ENCODE data around the gene TMEM109.
A peak's percentile ranks its signal among the peaks of the same experiment; 100 is the strongest.

Gene TMEM109

DNA sequence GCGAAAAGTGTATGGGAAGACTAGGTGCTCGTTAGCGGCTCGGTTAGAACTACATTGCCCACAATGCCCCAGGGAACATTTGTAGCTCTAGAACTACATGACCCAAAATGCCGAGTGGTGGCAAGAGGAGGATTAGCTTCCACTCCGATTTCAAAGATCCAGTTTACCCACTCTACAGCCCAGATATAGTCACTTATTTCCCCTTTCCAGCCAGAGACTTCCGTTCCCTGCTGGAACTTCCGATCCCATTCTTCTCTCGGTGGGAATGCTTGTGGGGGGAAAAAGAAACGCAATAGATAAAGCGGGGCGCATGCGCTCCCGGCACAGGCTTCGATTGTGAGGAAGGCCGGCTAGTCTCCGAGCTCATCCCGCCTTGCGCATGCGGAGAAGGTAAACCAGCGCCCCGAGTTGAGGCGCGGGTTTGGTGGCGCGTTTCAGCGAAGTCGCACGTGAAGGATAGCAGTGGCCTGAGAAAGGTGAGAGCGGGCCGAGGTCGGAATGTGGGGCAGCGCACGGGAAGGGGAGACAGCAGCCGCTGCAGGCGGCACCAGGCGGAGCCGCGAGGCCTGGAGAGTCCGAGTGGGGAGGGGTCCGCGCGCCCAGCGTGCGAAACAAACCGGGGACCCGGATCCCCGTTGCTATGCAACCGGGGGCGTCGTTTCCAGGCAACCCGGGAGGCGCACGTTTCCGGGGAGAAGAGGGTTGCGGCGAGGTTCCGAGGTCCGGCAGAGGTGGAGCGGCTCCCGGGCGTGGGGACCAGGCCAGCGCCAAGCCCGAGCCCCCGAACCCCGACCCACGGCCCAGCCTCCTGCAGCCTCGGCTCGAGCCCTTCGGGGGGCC, at the start of gene TMEM109:
Gene TMEM109 (plus strand): TSS at position 366 of the 840 bp plus-strand sequence. CDS start 5,536 bp downstream, outside the sequence.
- DNase-seq, result peak; percentile 89

GRCh38 chr11:60864856-60865513, 49.0 kb upstream of the TMEM109 start:
- no peak for DNase-seq

- no peak for DNase-seq
These were observed 46.8 kb upstream of the TMEM109 start, which contains the start of gene ZP1 for GRCh38 chr11:60866911-60867870. Gene ZP1, plus strand, starts transcription at chr11:60867542. Its CDS starts 20 bp downstream, at chr11:60867562.

- DNase-seq, result no peak
These were observed 45.9 kb upstream of the TMEM109 start for GRCh38 chr11:60867871-60868681.

GRCh38 chr11:60868682-60869450, 45.1 kb upstream of the TMEM109 start:
- no peak for DNase-seq

- no peak for DNase-seq
These were observed 44.5 kb upstream of the TMEM109 start for GRCh38 chr11:60869451-60869825.

- DNase-seq, result no peak
These were observed 43.7 kb upstream of the TMEM109 start for GRCh38 chr11:60870276-60870675.

GRCh38 chr11:60870733-60871377, 43.1 kb upstream of the TMEM109 start:
- no peak for DNase-seq

DNA sequence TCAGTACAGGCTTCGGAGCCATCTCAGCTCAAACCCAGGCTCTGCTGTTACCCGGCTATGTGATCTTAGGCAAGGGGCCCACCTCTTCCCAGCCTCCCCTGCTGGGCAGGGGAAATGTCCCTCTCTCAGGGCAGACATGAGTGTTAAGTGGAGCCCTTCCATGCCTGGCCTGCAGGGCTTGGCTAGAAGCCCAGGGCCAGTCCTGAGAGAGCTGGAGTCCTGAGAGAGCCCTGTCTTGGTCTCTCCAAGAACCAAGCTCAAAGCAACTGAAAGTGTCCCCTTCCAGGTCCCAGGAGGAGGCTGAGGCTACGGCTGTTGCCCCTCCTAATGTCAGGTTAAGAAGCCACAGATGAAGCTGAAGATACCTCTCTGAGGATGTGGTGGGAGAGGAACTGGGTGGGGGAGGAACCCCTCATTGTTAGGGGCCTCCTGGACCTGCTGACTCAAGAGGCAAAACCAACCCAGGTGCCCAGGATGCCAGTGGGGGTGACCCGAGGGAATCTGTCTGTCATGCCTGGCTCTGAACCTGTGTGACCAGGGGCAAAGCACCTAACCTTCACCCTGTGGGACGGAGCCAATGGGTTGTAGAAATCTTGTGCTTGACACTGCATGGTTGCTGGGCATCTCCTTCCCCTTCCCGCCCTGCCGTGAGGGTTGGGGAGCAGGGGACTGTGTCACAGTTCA, 42.4 kb upstream of the TMEM109 start:
- no peak for DNase-seq

DNA sequence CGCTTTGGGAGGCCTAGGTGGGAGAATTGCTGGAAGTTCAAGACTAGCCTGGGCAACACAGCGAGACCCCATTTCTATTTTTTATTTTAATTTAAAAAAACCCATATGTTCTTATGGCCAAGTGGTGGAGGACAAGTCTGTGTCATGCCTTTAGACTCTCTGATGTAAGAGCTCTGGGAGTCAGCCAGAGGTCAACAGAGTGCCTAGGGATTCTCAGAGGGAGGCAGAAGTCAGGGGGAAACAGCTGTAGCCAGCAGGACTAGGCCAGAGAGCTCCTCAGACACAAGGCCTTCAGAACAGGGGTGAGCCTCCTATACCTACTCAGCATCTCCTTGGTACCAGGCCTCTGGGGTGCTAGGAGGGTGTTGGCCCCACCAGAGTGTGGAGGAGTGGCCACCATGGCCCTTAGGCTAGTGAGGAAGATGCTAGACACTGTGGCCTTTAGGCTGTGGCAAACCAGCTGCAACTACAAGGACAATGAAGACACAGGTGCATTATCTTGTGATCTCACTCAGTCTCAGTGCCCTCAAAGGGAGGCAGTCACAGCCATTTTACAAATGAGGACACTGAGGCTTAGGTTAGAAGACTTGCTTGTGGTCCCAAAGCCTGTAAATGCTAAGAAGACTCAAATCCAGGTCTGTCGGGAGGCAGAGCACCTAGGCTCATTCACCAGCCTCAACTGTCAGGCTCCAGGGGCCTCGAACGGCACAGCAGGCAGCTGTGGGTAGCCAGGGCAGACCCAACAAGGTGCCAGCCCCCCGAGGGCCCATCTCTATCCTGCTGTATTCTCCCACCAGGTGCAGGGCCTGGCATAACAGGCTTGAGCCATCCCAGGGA, 41.6 kb upstream of the TMEM109 start:
- DNase-seq, result no peak

- DNase-seq, result no peak
These were observed 40.9 kb upstream of the TMEM109 start for GRCh38 chr11:60872961-60873524.

DNA sequence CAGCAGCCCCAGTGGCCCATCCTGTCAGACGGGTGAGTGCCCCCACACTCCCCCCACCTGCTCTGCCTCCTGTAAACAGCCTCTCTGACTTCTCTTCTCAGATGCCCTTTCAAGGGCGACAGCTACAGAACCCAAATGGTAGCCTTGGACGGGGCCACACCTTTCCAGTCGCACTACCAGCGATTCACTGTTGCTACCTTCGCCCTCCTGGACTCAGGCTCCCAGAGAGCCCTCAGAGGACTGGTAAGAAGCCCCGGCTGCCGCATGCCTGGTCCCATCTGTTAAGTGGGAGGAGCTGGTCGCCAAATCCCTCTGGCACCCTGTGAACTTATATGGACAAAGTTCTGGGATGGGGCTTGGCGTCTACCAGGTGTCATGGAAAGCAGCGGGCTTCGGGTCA, 40.4 kb upstream of the TMEM109 start:
- DNase-seq, result no peak

- no peak for DNase-seq
These were observed 39.3 kb upstream of the TMEM109 start for GRCh38 chr11:60874421-60875365.

DNA sequence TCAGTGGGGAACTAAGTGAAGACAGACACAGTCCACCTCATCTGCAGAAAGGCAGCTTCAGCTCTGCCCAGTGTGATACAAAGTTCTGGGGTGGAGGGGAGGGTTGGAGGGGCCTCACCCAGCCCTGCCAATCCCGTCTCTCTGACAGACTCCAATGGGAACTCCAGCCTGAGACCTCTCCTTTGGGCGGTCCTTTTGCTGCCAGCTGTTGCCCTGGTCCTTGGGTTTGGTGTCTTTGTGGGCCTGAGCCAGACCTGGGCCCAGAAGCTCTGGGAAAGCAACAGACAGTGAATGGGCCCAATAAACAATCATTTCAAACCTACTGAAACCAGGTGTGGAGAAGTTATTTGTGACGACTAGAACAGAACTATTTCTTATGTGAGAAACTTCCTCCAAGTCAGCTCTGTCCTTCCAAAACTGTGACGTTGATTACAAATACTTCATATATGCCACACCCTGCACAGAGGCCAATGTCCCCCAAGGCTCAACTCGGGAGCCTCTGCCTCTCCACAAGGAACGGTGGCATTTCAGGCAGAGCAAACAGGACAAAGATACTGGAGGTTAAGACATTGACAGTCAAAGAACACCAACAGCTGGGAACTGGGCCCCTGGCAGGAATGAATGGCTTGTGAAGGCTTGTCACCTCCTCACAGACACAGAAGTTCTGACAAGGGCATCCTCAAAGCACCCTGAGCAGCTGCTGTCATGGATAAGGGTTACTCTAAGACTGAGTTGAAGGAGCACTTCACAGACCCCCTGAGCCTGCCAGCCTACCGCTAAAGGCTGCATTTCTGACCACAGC, 38.4 kb upstream of the TMEM109 start:
- DNase-seq, result no peak

- DNase-seq, result no peak
These were observed 37.8 kb upstream of the TMEM109 start for GRCh38 chr11:60876168-60876485.

DNA sequence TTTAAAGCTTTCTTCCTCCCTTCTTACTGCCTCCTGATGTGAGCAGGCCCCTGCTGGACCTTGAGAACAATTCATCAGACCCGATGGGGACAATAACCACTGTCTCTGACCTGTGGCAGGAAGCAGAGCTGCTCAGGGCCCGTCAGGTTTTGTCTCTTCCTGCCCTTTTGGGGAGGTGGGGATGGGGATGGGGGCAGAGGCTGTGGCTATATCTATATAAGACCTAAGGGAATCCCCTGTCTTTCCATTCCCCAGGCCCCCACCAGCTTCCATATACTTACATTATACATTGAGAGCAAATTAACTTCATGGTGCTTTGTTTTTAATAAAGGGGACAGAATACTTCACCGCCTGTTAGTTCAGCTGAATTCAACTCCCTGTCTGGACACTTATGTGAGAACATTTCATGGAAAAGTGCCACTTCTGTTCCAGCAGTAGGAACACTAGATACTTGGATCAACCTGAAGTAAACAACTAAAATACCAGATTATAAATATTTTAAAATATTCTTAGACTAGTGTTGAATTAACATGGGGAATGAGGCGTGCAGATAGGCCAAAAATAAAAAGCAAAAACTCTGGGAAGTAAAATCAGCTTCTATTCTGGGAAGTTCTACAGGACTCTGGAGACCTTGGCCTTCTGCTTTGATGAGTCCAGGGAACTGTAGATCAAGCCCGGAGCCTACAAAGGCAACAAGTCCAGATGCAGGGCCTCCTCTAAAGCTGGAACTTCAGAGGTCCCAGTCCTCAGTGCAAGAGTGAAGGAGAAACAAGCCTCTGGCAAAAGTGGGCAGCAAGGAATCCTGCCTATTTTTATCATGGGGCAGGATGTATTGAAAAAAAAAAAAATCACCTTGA, 35.5 kb upstream of the TMEM109 start:
- no peak for DNase-seq

Data from activated naive CD4-positive, alpha-beta T cell treated with Interleukin-2 at 50 U/mL for 16 hours (primary cell).